ENCODE results near the gene FNDC11.

DNA sequence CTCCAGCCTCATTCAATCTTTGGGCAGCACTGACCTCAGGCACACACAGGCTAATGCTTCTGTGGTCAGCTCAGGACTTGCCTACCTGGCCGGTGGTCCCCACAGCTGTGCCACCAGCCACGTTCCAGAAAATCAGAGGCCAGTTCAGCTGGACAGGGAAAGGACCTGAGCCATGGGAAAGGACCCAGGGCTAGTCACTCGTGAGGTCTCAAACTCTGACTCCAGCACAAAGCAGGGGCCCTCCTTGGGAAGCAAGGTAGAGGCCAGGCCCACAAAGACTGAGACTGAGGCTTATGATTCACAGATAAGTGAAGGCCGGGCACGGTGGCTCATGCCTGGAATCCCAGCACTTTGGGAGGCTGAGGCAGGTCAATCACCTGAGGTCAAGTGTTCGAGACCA is 42.5 kb downstream of the FNDC11 start:
- TF ChIP-seq, protein P1, sequence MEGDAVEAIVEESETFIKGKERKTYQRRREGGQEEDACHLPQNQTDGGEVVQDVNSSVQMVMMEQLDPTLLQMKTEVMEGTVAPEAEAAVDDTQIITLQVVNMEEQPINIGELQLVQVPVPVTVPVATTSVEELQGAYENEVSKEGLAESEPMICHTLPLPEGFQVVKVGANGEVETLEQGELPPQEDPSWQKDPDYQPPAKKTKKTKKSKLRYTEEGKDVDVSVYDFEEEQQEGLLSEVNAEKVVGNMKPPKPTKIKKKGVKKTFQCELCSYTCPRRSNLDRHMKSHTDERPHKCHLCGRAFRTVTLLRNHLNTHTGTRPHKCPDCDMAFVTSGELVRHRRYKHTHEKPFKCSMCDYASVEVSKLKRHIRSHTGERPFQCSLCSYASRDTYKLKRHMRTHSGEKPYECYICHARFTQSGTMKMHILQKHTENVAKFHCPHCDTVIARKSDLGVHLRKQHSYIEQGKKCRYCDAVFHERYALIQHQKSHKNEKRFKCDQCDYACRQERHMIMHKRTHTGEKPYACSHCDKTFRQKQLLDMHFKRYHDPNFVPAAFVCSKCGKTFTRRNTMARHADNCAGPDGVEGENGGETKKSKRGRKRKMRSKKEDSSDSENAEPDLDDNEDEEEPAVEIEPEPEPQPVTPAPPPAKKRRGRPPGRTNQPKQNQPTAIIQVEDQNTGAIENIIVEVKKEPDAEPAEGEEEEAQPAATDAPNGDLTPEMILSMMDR (IDR thresholded peaks at IDR 0.05): no peak
- TF ChIP-seq POLR2A (IDR thresholded peaks at IDR 0.05): no peak
